ENCODE measurements around the gene CCDC149.

CCDC149 gene

GRCh38 chr4:24799544-24800324 lies 113.1 kb downstream of the CCDC149 start:
- ATAC-seq: no peak
- TF ChIP-seq BACH2 (CRISPR knock-in tag; IDR thresholded peaks at IDR 0.05; ENCODE audit: borderline replicate concordance) (no peak), TCF4 (CRISPR knock-in tag; IDR thresholded peaks at IDR 0.05; ENCODE audit: borderline replicate concordance) (no peak), ZNF565 (CRISPR knock-in tag; conservative IDR thresholded peaks at IDR 0.05; ENCODE audit: low read depth) (no peak), GLIS3 (CRISPR knock-in tag; IDR thresholded peaks at IDR 0.05) (no peak), SNAI2 (CRISPR knock-in tag; IDR thresholded peaks at IDR 0.05) (no peak), ZC3H10 (CRISPR knock-in tag; IDR thresholded peaks at IDR 0.05) (no peak), ZNF8 (CRISPR knock-in tag; IDR thresholded peaks at IDR 0.05) (no peak), TSHZ2 (CRISPR knock-in tag; IDR thresholded peaks at IDR 0.05) (no peak), CSRNP3 (CRISPR knock-in tag; IDR thresholded peaks at IDR 0.05) (no peak), ARNTL (CRISPR knock-in tag; IDR thresholded peaks at IDR 0.05; ENCODE audit: borderline replicate concordance, low read depth) (no peak), ZFP3 (CRISPR knock-in tag; IDR thresholded peaks at IDR 0.05) (no peak)

DNA sequence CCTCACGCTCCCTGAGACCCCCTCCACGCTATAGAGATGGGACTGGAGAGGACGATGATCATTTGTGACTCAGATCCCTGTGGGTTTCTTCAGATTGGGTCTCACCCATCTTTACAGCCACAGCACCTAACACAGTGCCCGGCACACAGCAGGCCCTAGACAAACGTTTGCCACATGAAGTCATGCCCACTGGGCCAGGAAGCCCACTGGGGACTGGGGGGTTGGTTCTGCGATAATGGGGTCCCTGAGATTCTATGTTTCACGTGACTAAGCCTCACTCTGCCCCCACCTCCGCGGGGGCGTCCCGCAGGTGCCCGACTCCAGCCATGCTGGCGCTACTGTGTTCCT lies 113.7 kb downstream of the CCDC149 start:
- ATAC-seq: no peak
- TF ChIP-seq OSR1 (CRISPR knock-in tag; IDR thresholded peaks at IDR 0.05) (no peak), ISL1 (CRISPR knock-in tag; IDR thresholded peaks at IDR 0.05) (no peak), PPARA (CRISPR knock-in tag; IDR thresholded peaks at IDR 0.05; ENCODE audit: borderline replicate concordance) (no peak), ZNF70 (CRISPR knock-in tag; IDR thresholded peaks at IDR 0.05) (no peak), PATZ1 (CRISPR knock-in tag; IDR thresholded peaks at IDR 0.05; ENCODE audit: borderline replicate concordance) (no peak), CSDC2 (CRISPR knock-in tag; IDR thresholded peaks at IDR 0.05) (no peak), CREB5 (CRISPR knock-in tag; IDR thresholded peaks at IDR 0.05; ENCODE audit: low read depth) (no peak), SNAI2 (CRISPR knock-in tag; IDR thresholded peaks at IDR 0.05) (no peak), ARNTL (CRISPR knock-in tag; IDR thresholded peaks at IDR 0.05; ENCODE audit: borderline replicate concordance, low read depth) (no peak), ZNF8 (CRISPR knock-in tag; IDR thresholded peaks at IDR 0.05) (no peak), TOX (CRISPR knock-in tag; IDR thresholded peaks at IDR 0.05; ENCODE audit: borderline replicate concordance) (no peak), ZFP3 (CRISPR knock-in tag; IDR thresholded peaks at IDR 0.05) (no peak)
- TF ChIP-seq, protein P1, sequence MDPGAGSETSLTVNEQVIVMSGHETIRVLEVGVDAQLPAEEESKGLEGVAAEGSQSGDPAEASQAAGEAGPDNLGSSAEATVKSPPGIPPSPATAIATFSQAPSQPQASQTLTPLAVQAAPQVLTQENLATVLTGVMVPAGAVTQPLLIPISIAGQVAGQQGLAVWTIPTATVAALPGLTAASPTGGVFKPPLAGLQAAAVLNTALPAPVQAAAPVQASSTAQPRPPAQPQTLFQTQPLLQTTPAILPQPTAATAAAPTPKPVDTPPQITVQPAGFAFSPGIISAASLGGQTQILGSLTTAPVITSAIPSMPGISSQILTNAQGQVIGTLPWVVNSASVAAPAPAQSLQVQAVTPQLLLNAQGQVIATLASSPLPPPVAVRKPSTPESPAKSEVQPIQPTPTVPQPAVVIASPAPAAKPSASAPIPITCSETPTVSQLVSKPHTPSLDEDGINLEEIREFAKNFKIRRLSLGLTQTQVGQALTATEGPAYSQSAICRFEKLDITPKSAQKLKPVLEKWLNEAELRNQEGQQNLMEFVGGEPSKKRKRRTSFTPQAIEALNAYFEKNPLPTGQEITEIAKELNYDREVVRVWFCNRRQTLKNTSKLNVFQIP (CRISPR knock-in tag; IDR thresholded peaks at IDR 0.05; ENCODE audit: borderline replicate concordance, low read depth): no peak

DNA sequence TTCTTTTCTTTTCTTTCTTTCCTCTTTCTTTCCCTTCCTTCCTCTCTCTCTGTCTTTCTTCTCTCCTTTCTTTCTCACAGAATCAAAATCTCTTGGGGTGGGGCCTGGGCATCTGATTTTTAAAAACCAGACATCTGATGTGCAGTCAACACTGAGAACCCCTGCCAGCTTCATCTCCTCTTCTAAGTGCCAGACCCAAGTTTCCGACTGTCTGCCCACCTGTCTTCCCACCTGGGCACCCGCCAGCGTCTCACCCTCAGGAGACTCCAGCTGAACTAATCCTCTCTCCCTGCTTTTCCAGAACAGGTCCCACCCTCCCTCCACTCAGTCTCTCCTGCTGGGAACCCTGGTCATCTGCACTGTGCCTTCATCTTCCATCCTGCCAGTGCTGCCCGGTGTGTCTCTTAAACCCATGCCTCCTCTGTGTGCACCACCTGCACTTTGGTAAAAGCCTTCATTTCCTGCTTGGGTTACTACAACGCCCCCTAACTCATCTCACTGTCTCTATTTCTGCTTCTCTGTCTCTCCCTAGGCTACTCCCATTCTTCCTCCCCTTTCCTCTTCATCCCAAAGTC lies 114.7 kb downstream of the CCDC149 start:
- no peak for TF ChIP-seq TOX (CRISPR knock-in tag; IDR thresholded peaks at IDR 0.05; ENCODE audit: borderline replicate concordance)
- no peak for TF ChIP-seq ZNF8 (CRISPR knock-in tag; IDR thresholded peaks at IDR 0.05)
- TF ChIP-seq ESRRG (CRISPR knock-in tag; IDR thresholded peaks at IDR 0.05): no peak
- TF ChIP-seq, protein P1 (CRISPR knock-in tag; IDR thresholded peaks at IDR 0.05; ENCODE audit: borderline replicate concordance, low read depth): no peak
- TF ChIP-seq PATZ1 (CRISPR knock-in tag; IDR thresholded peaks at IDR 0.05; ENCODE audit: borderline replicate concordance): no peak
- TF ChIP-seq CREB5 (CRISPR knock-in tag; IDR thresholded peaks at IDR 0.05; ENCODE audit: low read depth): no peak
- TF ChIP-seq ARNTL (CRISPR knock-in tag; IDR thresholded peaks at IDR 0.05; ENCODE audit: borderline replicate concordance, low read depth): no peak
- no peak for ATAC-seq

Data from SK-N-SH treated with all-trans-retinoic acid at 6 μM for 48 hours (cell line).